ENCODE results near the gene ELAVL2.

ELAVL2 gene

DNA sequence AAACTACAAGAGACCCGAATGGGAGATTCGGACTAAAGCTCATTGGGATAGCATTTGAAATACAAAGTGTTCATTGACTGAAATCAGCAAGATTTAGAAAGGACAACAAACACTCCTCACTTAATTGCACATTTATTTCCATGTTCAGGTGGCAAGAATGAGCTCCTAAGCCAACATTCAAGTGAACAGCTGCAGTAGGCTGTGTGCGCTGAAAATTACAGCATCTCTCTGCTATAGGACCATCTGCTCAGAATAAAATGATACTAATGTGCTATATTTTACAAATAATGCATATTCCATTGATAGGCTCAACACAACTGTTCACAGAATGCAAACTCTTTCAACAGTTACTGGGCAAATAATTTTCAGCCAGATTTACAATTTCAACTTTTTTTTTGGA is 61.8 kb downstream of the ELAVL2 start:
- TF ChIP-seq, protein P1, sequence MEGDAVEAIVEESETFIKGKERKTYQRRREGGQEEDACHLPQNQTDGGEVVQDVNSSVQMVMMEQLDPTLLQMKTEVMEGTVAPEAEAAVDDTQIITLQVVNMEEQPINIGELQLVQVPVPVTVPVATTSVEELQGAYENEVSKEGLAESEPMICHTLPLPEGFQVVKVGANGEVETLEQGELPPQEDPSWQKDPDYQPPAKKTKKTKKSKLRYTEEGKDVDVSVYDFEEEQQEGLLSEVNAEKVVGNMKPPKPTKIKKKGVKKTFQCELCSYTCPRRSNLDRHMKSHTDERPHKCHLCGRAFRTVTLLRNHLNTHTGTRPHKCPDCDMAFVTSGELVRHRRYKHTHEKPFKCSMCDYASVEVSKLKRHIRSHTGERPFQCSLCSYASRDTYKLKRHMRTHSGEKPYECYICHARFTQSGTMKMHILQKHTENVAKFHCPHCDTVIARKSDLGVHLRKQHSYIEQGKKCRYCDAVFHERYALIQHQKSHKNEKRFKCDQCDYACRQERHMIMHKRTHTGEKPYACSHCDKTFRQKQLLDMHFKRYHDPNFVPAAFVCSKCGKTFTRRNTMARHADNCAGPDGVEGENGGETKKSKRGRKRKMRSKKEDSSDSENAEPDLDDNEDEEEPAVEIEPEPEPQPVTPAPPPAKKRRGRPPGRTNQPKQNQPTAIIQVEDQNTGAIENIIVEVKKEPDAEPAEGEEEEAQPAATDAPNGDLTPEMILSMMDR (IDR thresholded peaks at IDR 0.05; ENCODE audit: low read depth, low read length) = no peak
- TF ChIP-seq, protein P2, sequence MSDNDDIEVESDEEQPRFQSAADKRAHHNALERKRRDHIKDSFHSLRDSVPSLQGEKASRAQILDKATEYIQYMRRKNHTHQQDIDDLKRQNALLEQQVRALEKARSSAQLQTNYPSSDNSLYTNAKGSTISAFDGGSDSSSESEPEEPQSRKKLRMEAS (IDR thresholded peaks at IDR 0.05; ENCODE audit: low read depth, low read length) = no peak
- TF ChIP-seq POLR2A (IDR thresholded peaks at IDR 0.05; ENCODE audit: extremely low read depth, insufficient read length) = no peak
- TF ChIP-seq MYC (IDR thresholded peaks at IDR 0.05; ENCODE audit: low read depth, low read length) = no peak
- H3K4me3 ChIP-seq (ENCODE audit: low read depth, low read length) = no peak overlapping the region
- DNase-seq (ENCODE audit: low read depth) = no peak

DNA sequence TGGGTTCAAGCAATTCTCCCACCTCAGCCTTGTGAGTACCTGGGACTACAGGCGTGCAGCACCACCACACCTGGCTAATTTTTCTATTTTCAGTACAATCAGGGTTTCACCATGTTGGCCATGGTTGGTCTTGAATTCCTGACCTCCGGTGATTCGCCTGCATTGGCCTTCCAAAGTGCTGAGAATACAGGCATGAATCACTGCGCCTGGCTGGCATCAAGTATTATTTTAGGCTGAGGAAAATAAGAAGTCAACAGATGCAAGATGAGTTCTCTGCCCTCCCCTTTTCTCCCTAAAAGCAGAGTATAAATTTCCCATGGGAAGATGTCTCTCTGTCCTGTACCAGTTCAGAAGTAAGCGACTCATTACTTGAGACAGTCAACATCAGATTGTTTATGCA is 71.5 kb downstream of the ELAVL2 start:
- no peak for DNase-seq (ENCODE audit: low read depth)
- no peak overlapping the region for H3K4me3 ChIP-seq (ENCODE audit: low read depth, low read length)
- TF ChIP-seq, protein P1 (IDR thresholded peaks at IDR 0.05; ENCODE audit: low read depth, low read length) = no peak
- TF ChIP-seq, protein P2 (IDR thresholded peaks at IDR 0.05; ENCODE audit: low read depth, low read length) = no peak
- TF ChIP-seq POLR2A (IDR thresholded peaks at IDR 0.05; ENCODE audit: extremely low read depth, insufficient read length) (no peak), MYC (IDR thresholded peaks at IDR 0.05; ENCODE audit: low read depth, low read length) (no peak)

DNA sequence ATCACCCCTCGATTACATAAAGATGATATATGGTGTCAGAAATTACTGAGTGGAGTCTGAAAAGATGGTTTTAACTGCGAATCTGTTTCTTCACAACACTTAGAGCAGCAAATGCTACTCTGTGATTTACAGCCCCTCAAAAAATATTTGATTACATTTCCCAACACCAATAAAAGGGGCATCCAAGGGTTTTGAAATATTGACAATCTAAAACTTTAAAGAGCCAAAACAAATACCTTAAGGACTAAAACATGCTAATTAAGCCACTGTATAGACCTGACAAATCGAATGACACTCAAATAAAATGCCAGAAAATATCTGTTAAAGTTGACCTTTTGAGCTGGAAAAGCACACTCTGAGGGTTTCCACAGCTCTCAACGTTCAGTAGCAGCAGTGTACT is 73.2 kb downstream of the ELAVL2 start:
- DNase-seq (ENCODE audit: low read depth) = no peak
- H3K4me3 ChIP-seq (ENCODE audit: low read depth, low read length) = no peak overlapping the region
- TF ChIP-seq, protein P1 (IDR thresholded peaks at IDR 0.05; ENCODE audit: low read depth, low read length) = no peak
- TF ChIP-seq, protein P2 (IDR thresholded peaks at IDR 0.05; ENCODE audit: low read depth, low read length) = no peak
- TF ChIP-seq POLR2A (IDR thresholded peaks at IDR 0.05; ENCODE audit: extremely low read depth, insufficient read length) (no peak), MYC (IDR thresholded peaks at IDR 0.05; ENCODE audit: low read depth, low read length) (no peak)

DNA sequence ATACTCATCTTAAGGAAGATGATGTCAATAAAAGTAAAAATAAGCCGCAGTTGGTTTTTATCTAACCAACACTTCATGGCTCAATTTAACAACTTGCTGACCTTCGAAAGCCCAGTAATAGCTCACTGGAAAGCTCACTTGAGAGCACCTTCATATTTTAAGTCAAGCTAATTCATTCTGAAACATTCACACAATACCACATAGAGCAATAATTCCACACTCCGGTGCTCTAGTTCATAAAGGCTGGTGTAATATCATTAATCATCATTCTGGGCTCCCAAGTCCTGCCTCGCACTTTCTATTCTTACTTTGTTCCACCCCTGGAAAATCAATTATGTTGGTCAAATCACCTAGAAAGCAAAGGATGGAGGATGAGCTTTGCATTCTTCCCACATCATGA is 74.4 kb downstream of the ELAVL2 start:
- no peak for TF ChIP-seq POLR2A (IDR thresholded peaks at IDR 0.05; ENCODE audit: extremely low read depth, insufficient read length)
- TF ChIP-seq, protein P1 (IDR thresholded peaks at IDR 0.05; ENCODE audit: low read depth, low read length) = no peak
- no peak for TF ChIP-seq MYC (IDR thresholded peaks at IDR 0.05; ENCODE audit: low read depth, low read length)
- TF ChIP-seq, protein P2 (IDR thresholded peaks at IDR 0.05; ENCODE audit: low read depth, low read length) = no peak
- DNase-seq (ENCODE audit: low read depth) = no peak

DNA sequence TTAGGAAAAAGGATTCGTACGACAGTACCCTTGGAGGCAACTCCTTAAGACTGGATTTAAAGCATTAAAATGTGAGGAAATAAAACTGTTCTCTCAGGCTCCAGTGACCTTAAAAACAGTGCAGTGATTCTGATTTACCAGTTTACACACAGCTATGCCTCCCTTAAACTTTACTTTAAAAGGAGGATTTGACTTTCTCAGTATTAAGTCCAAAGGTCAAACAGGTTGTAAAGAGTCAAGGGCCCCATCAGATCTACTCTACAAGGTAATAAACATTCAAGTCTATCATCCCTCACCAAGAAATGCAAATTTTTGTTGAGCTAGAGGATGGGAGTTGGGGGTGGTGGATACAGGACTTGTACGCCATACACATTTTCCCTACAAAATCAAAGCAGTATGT is 75.2 kb downstream of the ELAVL2 start:
- TF ChIP-seq MYC (IDR thresholded peaks at IDR 0.05; ENCODE audit: low read depth, low read length) (no peak), POLR2A (IDR thresholded peaks at IDR 0.05; ENCODE audit: extremely low read depth, insufficient read length) (no peak)
- TF ChIP-seq, protein P2 (IDR thresholded peaks at IDR 0.05; ENCODE audit: low read depth, low read length) = no peak
- TF ChIP-seq, protein P1 (IDR thresholded peaks at IDR 0.05; ENCODE audit: low read depth, low read length) = no peak
- no peak for DNase-seq (ENCODE audit: low read depth)
- H3K4me3 ChIP-seq (ENCODE audit: low read depth, low read length) = no peak overlapping the region

More for the DNA sequence above, 74.4 kb downstream of the ELAVL2 start:
- no peak overlapping the region for H3K4me3 ChIP-seq (ENCODE audit: low read depth, low read length)

Measured in NB4 (cell line).